Measurements from ENCODE around the gene ABCA4. TPM values are rescaled to one million over a fixed set of nuclear protein-coding genes. Genes with fewer than 3 reads are reported as not detected.
"Not testable (repeated sequence)": the region's sequence is repeated elsewhere in the genome, so short reads cannot be mapped to it uniquely, and the experiment has no call there.

ABCA4 gene
- total RNA-seq, result 1.4 TPM
- long read RNA-seq, partial matches to known transcripts, result 2 of 3 reads
- long read RNA-seq, other reads (novel, unspliced or antisense), result 1 of 3 reads

DNA sequence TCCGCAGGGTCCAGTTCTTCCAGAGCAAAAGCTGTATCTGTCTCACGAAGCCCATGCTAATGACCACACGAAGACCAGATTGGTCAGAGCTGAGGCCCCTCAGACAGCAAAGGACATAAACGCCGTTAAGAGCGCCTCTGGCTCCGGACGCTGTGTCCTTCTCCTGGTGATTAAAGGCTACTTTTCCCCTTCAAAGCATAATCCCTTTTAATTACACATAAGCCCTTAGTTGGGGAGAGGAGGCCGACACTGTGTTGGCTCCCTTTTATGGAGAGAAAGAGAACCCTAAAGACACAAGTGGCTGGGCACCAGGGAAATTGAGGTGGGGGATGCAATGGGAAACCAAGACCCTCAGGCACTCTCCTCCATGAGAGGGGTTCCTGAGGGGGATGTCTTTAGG, at the start of gene ABCA4:
Gene ABCA4, minus strand, starts transcription at position 158 of the 400 bp plus-strand sequence. Its CDS starts 103 bp downstream, at position 55.
- TF ChIP-seq, protein P1, sequence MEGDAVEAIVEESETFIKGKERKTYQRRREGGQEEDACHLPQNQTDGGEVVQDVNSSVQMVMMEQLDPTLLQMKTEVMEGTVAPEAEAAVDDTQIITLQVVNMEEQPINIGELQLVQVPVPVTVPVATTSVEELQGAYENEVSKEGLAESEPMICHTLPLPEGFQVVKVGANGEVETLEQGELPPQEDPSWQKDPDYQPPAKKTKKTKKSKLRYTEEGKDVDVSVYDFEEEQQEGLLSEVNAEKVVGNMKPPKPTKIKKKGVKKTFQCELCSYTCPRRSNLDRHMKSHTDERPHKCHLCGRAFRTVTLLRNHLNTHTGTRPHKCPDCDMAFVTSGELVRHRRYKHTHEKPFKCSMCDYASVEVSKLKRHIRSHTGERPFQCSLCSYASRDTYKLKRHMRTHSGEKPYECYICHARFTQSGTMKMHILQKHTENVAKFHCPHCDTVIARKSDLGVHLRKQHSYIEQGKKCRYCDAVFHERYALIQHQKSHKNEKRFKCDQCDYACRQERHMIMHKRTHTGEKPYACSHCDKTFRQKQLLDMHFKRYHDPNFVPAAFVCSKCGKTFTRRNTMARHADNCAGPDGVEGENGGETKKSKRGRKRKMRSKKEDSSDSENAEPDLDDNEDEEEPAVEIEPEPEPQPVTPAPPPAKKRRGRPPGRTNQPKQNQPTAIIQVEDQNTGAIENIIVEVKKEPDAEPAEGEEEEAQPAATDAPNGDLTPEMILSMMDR (IDR thresholded peaks at IDR 0.05), result no peak
- H3K36me3 ChIP-seq, result no peaks in the 10 kb centered on the region
- no peaks in the 10 kb centered on the region for H3K27me3 ChIP-seq
- H3K9me3 ChIP-seq, result no peaks in the 10 kb centered on the region
- DNase-seq (no peak), ATAC-seq (no peak)
- H3K4me3 ChIP-seq, result no peak within 1 kb of the TSS
- no peaks in the 10 kb centered on the region for H3K4me1 ChIP-seq
- intact Hi-C loops (cut with DNase I), result no loop called here
- no peak within 1 kb of the TSS for H3K27ac ChIP-seq

DNA sequence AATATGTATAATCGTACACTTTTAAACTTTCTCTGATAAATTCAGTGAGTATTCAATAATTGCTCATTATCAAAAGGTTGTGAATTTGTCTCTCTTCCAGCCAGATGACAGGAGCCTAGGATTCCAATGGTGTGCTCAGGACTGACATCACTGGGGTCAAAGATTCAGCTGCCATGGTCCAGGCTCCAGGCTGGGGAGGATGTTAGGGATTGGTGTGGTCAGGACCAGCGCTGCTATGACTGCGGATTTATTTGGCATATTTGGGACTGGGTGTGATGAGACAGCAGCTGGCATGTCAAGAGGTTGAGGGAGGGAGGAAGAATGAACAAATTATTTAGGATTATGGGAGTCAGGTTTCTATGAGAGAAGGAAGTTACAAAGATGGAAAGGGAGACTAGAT, 48.2 kb upstream of the ABCA4 start:
- TF ChIP-seq, protein P1 (IDR thresholded peaks at IDR 0.05), result no peak
- Histone ChIP-seq H3K9me3 (no peaks in the 10 kb centered on the region), H3K4me1 (no peaks in the 10 kb centered on the region), H3K27me3 (no peaks in the 10 kb centered on the region), H3K36me3 (peaks cover 16% of the 10 kb centered on the region), H3K27ac (no peak overlapping the region), H3K4me3 (no peak overlapping the region)
- intact Hi-C loops (cut with DNase I), result no loop called here
- no peak for ATAC-seq
- no peak for DNase-seq

DNA sequence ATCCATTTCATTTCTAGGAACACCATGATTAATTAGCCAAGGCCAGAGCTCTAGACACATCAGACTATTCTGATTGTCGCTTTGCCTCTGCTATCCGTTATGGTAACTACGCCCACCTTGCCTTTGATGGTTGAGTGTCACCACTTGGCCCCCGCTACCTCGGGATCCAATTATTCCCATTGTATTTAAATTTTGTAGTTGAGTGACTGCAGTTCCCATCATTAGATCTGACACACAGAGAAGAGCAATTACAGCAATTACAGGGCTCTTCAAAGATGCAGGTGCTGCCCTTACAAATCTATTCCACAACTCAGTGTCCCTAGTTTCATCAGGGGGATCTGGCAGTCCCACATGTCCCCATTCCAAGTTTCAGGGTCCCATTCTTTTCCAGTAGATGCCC, 44.9 kb upstream of the ABCA4 start:
- intact Hi-C loops (cut with DNase I), result no loop called here
- Histone ChIP-seq H3K36me3 (peaks cover 4% of the 10 kb centered on the region), H3K27ac (no peak overlapping the region), H3K4me1 (no peaks in the 10 kb centered on the region), H3K9me3 (no peaks in the 10 kb centered on the region), H3K27me3 (no peaks in the 10 kb centered on the region), H3K4me3 (no peak overlapping the region)
- TF ChIP-seq, protein P1 (IDR thresholded peaks at IDR 0.05), result no peak
- ATAC-seq (no peak), DNase-seq (no peak)

DNA sequence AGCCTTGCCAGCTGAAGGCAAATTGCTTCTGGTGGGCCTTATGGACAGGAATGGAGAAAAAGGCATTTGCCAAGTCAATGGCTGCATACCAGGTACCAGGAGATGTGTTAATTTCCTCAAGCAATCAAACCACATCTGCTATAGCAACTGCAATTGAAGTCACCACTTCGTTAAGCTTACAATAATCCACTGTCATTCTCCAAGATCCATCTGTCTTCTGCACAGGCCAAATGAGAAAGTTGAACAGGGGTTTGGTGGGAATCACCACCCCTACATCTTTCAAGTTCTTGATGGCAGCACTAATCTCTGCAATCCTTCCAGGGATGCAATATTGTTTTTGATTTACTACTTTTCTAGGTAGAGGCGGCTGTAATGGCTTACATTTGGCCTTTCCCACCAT, 43.9 kb upstream of the ABCA4 start:
- ATAC-seq; H3K4me3 ChIP-seq; H3K36me3 ChIP-seq; H3K27ac ChIP-seq; H3K9me3 ChIP-seq; intact Hi-C loops (cut with DNase I); H3K27me3 ChIP-seq; H3K4me1 ChIP-seq; DNase-seq: not testable (repeated sequence)

DNA sequence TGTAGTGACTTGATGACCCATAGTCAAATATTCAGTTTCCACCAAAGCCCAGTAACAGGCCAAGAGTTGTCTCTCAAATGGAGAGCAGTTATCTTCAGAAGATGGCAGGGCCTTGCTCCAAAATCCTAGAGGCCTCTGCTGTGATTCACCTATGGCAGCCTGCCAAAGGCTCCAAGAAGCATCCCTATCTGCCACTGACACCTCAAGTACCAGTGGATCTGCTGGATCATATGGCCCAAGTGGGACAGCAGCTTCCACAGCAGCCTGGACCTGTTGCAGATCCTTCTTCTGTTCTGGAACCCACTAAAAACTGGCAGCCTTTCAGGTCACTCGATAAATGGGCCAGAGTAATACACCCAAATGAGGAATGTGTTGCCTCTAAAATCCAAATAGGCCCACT, 43.2 kb upstream of the ABCA4 start:
- H3K4me3 ChIP-seq; H3K27me3 ChIP-seq; H3K9me3 ChIP-seq; H3K4me1 ChIP-seq; ATAC-seq; DNase-seq; intact Hi-C loops (cut with DNase I); H3K27ac ChIP-seq; H3K36me3 ChIP-seq: not testable (repeated sequence)

DNA sequence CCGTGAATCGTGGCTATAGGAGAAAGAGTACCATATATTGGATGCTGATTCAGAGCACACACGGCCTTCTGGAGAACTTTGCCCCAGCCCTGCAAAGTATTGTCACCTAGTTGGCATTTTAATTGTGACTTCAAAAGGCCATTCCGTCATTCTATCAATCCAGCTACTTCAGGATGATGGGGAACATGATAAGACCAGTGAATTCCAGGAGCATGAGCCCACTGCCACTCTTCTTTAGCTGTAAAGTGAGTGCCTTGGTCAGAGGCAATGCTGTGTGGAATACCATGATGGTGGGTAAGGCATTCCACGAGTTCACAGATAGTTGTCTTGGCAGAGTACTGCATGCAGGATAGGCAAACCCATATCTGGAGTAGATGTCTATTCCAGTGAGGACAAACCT, 42.3 kb upstream of the ABCA4 start:
- H3K9me3 ChIP-seq; H3K27ac ChIP-seq; DNase-seq; H3K4me3 ChIP-seq; ATAC-seq; intact Hi-C loops (cut with DNase I); H3K4me1 ChIP-seq; H3K27me3 ChIP-seq; H3K36me3 ChIP-seq: not testable (repeated sequence)

DNA sequence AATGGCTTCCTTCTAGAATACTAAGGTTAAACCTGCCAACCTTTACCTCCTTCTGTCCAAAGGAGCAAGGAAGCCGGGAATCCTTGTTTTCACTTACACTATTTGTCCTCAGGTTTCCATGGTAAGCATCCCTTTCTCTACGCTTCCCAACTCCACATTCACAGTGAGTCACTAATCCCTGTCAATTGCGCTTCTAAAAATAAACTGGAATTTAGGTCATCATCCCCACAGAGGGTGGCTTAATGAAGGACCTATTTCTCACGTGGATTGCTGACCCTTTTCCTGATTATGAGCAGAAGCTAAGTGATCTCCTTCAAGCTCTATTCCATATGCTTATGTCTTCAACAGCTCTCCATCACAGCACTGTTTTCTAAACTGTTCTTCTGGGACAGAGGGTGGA, 39.9 kb upstream of the ABCA4 start:
- Histone ChIP-seq H3K27me3 (no peaks in the 10 kb centered on the region), H3K9me3 (no peaks in the 10 kb centered on the region), H3K36me3 (no peaks in the 10 kb centered on the region), H3K4me3 (no peak overlapping the region), H3K27ac (no peak overlapping the region), H3K4me1 (no peaks in the 10 kb centered on the region)
- no peak for ATAC-seq
- no peak for DNase-seq
- TF ChIP-seq, protein P1 (IDR thresholded peaks at IDR 0.05), result no peak
- intact Hi-C loops (cut with DNase I), result no loop called here
